ENCODE results near the gene ESR2.
"Not testable (repeated sequence)": the region's sequence is repeated elsewhere in the genome, so short reads cannot be mapped to it uniquely, and the experiment has no call there.

ESR2 gene

GRCh38 chr14:64081174-64081746 lies 212.9 kb downstream of the ESR2 start:
- no peak for DNase-seq (ENCODE audit: low spot score)

- no peak for DNase-seq (ENCODE audit: low spot score)
Measured at GRCh38 chr14:64080452-64080851, 213.7 kb downstream of the ESR2 start.

GRCh38 chr14:64075613-64076005 lies 218.6 kb downstream of the ESR2 start:
- no peak for DNase-seq (ENCODE audit: low spot score)

- DNase-seq (ENCODE audit: low spot score), result no peak
Measured at GRCh38 chr14:64074961-64075612, 219.1 kb downstream of the ESR2 start.

GRCh38 chr14:64069634-64070359 lies 224.4 kb downstream of the ESR2 start:
- DNase-seq (ENCODE audit: low spot score), result no peak

- no peak for DNase-seq (ENCODE audit: low spot score)
Measured at GRCh38 chr14:64064447-64064846, 229.7 kb downstream of the ESR2 start.

GRCh38 chr14:64062381-64063115 lies 231.6 kb downstream of the ESR2 start:
- DNase-seq (ENCODE audit: low spot score), result no peak

- DNase-seq (ENCODE audit: low spot score), result no peak
Measured at GRCh38 chr14:64061706-64062105, 232.5 kb downstream of the ESR2 start.

- no peak for DNase-seq (ENCODE audit: low spot score)
Measured at GRCh38 chr14:64061115-64061514, 233.1 kb downstream of the ESR2 start.

GRCh38 chr14:64060648-64061096 lies 233.5 kb downstream of the ESR2 start:
- peak; percentile 59 for DNase-seq (ENCODE audit: low spot score)

- DNase-seq (ENCODE audit: low spot score), result no peak
Measured at GRCh38 chr14:64060199-64060545, 234.0 kb downstream of the ESR2 start.

- DNase-seq (ENCODE audit: low spot score), result no peak
Measured at GRCh38 chr14:64059454-64060198, 234.5 kb downstream of the ESR2 start.

- no peak for DNase-seq (ENCODE audit: low spot score)
Measured at GRCh38 chr14:64053694-64054669, 240.2 kb downstream of the ESR2 start.

GRCh38 chr14:64049616-64050381 lies 244.4 kb downstream of the ESR2 start:
- DNase-seq (ENCODE audit: low spot score), result no peak

GRCh38 chr14:64045091-64045490 lies 249.1 kb downstream of the ESR2 start:
- DNase-seq (ENCODE audit: low spot score), result no peak

- not testable (repeated sequence) for DNase-seq (ENCODE audit: low spot score)
Measured at GRCh38 chr14:64043296-64043695, 250.9 kb downstream of the ESR2 start.

- DNase-seq (ENCODE audit: low spot score), result no peak
Measured at GRCh38 chr14:64040044-64040443, 254.1 kb downstream of the ESR2 start.

- no peak for DNase-seq (ENCODE audit: low spot score)
Measured at GRCh38 chr14:64038841-64039542, 255.2 kb downstream of the ESR2 start.

Measured in D341Med (cell line).